Kidney capillary endothelial cell (primary cell): ENCODE measurements around the gene VHLL.

Experiments used
- DNase-seq: peaks from one replicate; pipeline ENCODE4 v3.0.0-alpha.2; 2018; ENCODE audit warnings: low spot score

Gene VHLL

DNA sequence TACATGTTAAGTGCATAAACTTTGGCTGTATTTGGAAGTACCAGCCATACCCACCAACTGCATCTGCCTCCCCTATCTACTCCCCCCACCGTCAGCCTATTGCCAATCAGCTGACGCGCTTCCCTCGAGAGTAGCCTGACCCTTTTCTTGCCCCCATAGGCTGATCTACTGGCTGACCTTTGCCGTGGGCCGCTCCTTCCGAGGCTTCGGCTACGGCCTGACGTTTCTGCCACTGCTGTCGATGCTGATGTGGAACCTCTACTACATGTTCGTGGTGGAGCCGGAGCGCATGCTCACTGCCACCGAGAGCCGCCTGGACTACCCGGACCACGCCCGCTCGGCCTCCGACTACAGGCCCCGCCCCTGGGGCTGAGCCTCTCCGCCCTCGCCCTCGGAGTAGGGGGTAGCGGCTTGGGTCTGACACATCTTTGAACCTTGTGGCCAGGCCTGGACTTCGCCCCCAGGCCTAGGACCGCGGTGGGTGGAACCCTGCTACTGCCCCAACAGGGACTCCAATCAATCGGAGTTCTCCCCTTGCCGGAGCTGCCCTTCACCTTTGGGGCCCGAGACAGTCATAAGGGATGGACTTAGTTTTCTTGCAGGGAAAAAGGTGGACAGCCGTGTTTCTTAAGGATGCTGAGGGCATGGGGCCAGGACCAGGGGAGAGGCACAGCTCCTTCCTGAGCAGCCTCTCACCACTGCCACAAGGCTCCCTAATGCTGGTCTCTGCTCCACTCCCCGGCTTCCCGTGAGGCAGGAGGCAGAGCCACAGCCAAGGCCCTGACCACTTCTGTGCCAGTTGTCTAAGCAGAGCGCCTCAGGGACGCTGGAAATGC is 7.7 kb downstream of the VHLL start:
- peak; percentile 48 for DNase-seq

DNA sequence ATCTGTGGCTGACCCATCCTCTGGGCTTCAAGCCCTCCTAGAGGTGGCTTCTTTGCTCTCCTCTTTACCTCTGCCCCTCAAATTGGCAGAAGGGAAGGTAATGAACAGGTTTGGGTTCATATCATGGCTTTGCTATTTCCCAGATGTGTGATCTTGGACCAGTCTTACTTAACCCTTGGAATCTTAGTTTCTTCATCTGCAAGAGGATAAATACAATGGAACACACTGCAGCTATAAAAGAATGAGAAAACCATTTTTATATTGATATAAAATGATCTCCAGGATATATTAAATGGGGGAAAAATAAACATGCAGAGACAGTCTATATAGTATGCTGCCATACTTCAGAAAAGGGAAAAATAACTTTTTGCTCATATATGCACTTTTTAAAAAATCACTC is 9.2 kb downstream of the VHLL start:
- DNase-seq: no peak

DNA sequence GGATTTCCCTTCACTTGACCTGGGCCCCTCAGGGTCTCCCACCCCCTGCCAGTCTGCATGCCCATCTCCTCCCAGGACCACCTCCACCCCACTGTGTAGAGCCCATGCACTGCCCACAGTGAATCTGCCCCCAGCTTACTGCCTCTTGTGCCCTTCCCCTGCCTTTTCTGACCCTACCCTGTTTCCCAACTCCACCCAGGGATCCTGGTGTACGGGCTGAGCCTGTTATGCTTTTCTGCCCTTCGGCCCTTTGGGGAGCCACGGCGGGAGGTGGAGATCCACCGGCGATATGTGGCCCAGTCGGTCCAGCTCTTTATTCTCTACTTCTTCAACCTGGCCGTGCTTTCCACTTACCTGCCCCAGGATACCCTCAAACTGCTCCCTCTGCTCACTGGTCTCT is 13.0 kb downstream of the VHLL start:
- no peak for DNase-seq

DNA sequence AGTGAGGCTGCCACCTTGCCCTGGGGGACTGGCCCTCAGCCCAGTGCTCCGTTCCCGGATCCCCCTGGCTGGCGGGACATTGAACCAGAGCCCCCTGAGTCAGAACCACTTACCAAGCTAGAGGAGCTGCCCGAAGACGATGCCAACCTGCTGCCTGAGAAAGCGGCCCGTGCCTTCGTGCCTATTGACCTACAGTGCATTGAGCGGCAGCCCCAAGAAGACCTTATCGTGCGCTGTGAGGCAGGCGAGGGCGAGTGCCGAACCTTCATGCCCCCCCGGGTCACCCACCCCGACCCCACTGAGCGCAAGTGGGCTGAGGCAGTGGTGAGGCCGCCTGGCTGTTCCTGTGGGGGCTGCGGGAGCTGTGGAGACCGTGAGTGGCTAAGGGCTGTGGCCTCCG is 13.7 kb downstream of the VHLL start:
- no peak for DNase-seq

DNA sequence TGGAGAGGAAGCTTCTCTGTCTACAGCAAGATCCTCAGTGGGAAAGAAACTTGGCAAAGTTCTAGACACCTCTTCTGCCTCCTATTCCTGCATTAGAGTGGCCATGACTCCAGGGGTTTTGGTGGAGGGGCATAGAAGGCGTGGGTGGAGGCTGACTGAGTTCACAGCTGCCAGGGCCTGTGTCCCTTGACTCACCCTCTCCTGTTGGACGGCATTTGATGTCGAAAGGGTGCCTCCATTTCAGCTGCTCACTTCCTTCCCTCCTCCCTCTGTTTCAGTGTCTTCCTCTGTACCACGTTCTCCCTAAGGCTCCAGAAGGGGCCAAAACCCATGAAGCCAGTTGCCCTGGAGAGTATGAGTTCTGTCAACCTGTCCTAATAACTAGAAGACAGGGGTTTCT is 14.3 kb downstream of the VHLL start:
- no peak for DNase-seq

DNA sequence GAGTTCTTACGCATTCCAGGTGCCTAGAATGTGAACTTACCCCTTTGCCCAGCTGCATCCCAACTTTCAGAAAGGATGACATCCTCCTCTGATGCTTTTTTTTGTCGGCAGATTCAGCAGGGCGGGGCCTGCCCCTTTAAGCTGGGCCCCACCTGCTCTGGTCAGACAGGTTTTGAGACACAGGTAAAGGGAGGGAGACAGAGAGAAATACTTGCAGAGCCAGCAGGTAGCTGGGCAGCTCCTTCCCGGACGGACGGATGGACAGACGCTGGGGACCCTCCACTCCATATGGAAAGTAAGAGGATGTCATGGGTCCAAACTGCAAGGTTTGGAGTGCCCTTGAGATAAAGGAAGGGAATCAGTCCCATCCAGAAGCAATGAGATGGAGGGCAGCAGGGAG is 15.0 kb downstream of the VHLL start, which contains the start of gene TMEM79:
Gene TMEM79 (plus strand): TSS at position 214 of the 400 bp plus-strand sequence. CDS start 902 bp downstream, outside the sequence.
- no peak for DNase-seq

DNA sequence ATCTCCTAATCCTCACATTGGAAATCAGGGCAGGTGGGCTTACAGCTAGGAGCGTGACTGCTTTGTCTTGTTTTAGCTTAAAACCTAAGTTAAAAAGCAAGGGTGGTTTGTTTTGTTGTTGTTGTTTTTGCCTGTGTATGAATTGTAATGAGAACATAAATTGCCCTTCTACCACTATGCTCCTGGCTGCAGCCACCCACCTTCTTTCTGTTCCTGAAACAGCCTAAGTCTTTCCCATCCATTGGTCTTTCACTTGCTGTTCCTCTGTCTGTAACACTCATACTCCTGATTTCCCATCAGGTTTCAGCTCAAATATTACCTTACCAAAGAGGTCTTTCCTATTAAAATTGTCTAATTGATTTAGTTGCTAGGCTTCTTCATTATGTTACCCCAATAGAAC is 15.6 kb downstream of the VHLL start:
- DNase-seq: no peak

DNA sequence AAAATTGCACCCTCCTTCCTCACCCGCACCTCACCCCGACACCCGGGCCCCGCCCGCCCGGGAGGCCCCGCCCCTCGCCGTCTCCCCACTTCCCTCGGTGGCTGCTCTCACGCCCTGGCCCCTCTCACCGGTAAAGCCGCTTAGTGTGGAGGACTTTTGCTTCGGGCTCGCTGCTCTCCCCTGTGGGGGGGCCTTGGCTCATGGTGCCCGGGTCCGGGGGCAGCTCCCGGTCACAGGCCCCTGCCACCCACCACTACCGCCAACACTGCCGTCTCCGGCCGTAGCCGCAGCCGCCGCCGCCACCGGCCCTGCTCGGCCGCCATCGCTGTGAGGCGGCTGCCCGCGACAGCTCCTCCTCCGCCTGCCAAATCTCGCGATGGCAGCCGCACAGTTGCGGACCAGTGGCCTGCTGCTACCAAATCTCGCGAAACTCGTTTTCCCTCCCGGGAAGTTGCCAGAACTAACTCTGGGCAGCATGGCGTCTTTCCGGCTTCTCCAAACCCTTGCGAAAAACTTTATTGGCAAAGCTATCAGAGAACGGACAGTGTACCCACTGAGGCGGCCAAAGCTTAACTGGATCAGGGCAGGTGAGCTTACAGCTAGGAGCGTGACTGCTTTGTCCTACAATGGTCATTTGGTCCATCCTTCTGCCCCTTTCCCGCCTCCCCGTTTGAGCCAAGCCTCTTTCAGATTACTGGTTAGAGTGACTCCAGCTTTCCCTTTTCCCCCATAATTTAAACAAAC is 16.5 kb downstream of the VHLL start, which contains the start of gene SMG5:
Gene SMG5 (minus strand): TSS at position 347 of the 744 bp plus-strand sequence. CDS start 145 bp downstream, at position 202.
- DNase-seq: peak; percentile 97

DNA sequence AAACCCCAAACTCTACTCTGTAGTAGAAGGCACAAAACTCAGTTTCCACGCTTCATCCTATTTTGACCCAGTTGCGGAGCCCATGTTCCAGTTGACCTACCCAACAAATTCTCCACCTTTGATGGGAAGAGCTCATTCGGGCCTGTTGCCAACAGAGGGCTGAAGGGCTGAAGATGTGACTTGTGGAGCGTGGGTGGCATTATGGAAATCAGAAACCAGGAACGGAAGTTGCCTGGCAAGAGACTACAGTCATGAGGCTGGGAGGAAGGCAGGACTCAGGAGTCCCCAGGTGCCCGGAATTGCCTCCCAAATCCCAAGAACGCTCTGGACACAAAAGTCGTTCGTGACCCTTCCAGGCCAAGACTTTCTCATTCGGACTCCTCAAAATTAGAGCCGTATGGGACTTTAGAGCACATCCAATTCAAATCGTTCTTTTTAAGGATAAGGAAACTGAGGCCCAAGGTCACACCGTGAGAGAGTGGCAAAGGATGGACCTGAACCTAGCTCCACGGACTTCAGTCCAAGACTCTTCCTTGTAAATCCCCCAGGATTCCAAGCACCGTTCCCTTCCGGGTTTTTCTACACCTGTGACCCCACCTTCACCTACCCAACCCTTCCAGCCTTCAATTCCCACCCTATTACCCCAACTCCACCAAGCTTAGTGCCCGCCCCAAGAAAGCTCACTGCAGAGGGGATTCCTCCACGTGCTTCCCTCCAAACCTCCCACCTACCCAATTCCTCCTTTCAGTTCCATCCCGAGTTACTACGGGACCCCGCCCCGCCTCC is 17.2 kb downstream of the VHLL start:
- peak; percentile 16 for DNase-seq

DNA sequence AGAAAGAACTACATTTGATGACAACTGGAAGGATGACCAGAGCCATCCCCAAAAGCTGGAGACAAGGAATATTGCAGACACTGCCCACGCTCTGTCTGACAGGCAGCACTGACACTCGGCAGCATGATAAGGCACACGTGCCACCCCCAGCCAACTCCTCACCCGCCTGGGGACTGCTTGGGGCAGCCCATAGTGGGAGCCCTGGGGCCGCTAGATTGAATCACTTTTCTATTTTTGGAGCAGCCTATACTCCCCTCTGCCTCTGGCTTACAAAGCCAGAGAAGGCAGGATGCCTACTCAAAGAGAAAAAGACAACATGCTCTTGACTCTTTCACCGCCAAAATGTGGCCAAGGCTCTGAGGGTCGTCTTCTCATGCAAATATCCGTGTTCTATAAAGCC is 17.8 kb downstream of the VHLL start:
- peak; percentile 37 for DNase-seq

DNA sequence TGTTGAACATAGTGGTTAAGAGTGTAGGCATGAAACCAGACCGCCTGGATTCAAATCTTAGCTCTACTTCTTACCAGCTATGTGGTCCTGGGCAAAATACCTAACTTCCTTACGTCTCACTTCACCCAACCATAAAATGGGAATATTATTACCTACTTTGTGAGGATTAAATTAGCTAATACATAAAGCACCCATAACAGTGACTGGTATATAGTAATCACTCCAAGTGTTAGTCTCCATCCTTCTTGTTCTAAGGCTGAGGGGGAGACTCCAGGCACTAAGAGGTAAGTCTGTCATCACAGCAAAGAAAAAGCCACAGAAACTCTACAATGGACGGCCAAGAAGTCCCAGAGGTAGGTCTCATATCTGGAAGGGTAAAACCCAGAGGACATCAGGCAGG is 19.3 kb downstream of the VHLL start:
- DNase-seq: no peak

DNA sequence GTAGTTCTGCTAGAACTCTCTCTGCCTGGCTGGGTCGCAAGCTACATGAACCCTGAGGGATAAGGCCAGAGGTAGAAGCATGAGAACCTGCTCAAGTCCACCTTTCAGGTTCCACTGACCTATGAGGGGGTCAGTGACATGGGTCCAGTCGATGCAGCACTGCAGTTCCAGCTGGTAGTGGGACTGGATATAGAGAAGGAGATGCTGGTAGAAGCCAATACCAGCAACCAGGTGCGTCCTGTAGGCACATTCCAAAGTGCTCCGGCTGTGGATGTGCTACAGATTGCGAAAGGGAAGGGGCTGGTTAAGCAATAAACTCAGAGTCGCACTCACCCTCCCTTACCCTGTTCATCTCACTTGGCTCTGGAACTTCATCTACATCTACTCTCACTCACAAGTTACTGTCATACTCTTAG is 22.1 kb downstream of the VHLL start:
- no peak for DNase-seq

DNA sequence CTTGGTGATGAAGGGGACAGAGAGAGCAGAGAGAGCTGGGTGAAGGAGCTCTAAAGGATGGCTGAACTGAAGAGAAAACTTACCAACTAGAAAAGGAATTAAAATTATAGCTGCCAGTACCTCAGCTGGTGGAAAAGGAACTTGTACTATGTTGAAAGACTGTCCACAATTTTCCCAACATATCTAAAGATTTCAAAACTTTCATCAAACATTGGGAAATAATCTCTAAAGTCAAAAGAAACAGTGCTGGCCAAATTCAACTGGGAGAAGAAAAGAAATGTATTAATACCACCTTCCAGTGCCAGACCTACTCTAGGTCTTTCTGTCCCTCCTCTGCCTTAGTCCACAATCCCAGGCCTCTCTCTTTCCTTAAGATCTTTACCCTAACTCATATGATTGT is 22.6 kb downstream of the VHLL start:
- DNase-seq: no peak

DNA sequence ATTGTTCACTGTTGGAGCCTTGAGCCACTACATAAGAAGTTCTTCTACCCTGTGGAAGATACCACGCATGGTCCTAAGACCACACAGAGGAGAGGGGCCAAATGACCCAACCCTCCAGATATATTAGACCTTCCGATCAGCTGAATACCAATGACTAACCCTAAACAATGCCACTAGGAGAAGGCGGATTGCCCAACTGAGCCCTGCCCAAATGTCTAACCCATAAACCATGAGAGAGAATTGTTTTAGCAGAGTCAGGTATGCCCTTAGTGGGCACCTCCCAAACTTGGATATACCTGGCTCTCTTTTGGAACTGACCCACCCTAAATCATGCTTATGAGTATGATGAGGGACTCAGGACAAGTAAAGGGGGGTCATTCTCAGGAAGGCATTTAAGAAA is 28.8 kb downstream of the VHLL start:
- no peak for DNase-seq

DNA sequence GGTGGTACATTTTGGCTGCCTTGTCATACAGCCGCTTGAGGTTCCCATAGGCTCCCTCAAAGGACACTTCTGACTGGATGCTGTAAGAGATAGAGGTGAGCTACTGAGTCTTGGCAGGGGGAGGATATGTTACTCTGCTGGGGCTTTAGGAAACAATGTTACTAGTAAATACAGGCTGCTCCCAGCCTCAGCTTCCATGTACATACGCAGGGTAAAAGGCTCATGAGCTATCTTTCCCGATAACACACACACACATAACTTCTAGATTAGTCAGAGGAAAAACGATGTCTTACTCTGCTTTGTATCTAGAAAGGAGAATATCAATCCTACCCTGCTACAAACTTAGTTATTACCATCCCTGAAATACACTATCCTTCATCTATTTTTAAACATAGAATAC is 30.8 kb downstream of the VHLL start:
- no peak for DNase-seq

DNA sequence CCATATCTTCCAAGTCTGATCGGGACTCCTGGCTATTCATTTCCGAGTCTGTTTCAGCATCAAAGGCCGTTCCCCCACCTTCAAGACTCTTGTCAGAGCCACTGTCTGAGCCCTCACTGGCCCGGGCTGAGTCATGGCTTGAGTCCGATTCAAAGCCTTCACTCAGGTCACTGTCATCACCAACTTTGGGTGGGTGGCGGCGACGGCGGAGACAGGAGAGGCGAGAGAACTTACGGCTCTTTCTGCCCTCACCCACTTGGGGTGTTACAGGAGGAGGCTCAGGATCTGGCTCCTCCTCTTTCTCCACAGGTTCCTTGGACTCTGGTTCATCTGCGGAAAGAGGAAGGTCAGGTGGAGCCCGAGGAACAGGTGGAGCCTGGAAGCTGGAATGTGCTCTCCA is 33.1 kb downstream of the VHLL start:
- DNase-seq: no peak

DNA sequence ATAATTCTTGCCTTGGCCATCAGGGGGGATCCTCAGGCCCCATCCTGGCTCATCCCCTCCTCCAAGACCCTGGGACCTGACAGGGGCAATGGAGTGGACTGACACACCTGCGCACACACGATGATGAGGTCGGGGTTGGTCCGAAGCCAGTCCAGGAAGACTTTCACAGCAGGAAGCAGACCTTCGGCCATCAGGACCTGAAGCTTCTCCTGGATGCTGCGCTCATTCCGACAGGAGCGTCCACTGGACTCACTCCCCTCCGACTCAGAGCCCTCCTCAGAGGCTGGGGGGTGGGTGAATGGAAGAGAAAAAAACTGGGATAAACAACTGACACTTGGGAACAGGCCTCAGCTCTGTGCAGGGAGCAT is 35.8 kb downstream of the VHLL start:
- DNase-seq: no peak

DNA sequence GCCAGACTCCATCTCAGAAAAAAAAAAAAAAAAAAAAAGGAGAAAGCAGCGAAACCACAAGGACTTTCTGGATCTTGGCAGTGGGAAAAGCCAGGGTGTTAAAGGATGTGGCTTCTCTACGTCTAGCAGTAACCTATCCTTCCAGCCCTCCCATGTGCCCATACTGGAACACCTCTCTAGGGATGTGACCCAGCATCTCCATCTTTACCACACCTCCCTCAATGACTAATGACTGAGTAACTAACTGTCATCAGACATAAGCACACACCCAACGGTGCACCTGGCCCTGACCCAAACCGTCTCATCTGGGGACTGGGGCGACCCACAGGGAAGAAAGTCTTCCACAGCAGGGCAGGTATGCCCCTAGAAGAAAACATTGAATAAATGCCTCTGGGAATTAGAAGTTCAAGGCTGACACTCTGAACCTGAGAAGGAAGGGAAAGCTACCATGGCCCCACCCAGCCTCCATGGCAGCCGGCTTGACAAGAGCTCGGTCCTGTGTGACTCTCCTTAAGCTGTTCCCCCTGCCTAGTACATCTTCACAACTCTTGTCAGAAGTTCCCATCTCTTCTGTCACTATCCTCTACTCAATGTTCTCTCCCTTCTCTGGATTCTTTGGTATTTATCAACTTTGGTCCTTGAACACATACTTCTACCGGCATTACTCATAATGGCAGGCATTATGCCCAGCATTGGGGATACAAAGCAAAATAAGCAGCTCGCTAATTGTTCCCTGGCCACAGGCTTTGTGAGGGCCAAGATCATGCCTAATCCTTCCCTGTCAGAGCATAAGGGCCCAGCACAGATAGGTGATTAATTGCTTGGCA is 36.4 kb downstream of the VHLL start:
- no peak for DNase-seq

DNA sequence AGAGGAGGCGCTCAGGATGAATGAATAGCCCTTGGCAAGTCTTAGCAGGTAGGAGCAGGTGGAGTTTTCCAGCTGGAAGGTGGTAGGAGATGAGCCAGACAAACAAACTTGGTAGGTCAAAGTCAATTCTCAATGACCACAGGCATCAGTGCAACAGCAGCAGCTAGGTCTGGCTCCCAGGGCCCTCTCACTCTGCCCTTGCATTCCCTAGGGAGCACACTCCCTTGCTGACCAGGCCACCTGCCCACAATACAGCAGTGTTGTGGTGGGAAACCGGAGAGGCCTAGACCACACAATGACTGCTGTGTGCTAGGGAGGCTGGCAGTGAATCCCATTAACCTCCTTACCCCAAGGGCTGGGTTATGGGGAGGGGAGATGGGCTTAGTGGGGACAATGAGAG is 38.2 kb downstream of the VHLL start:
- no peak for DNase-seq

DNA sequence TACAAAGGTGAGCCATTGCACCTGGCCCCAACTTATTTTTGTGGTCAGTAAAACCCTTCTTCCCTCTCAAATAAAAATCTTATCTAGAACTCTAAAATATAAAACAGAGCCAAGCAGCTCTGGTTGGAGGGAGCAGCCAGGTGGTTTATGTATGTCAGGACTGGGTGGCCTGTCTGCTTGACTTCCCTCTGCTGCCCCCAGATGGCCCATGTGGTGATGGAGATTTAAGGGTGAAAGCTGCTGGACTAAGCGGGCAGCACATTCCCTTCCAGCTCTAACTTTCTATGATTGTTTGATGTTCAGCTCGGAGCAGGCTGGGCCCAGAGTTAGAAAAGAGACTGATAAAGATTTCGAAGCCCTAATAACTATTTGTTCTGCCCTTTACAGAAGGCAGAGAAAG is 39.3 kb downstream of the VHLL start:
- DNase-seq: no peak

DNA sequence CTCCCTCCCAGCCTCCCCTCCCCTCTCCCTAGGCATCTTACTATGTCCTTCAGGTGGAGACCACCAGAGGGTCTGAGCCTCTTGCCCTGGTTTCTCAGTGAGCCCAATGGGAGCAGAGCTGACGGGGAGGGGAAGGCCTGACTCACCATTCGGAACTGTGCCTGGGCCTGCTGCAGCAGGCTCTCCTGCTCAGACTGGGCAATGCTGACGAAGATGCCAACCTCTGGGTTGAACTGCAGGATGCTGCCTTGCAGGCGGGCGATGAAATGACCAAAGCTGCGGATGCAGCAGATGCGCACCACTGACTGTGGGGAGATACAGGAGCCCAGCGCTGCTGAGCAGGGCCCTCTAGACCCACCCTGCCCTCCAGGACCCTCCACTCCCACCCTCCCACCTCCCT is 40.2 kb downstream of the VHLL start:
- no peak for DNase-seq

DNA sequence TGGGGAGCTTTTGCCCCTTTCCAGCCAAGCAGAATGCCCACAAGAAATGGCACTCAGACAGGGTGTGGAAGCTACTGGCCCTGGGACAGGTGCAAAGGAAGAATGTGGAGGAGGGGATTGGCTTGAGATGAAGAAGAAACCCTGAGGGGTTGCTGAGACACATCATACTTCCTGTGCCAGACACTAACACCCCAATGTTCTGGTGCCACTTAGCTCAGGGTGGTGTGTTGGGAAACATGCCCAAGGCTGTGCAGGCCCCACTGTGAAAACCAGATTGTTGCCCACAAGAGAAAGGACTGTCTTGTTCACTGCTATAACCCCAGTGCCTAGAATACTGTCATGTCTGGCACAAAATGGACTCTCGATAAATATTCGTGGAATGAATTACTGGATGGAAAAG is 41.4 kb downstream of the VHLL start:
- DNase-seq: no peak
